Loucy (cell line): ENCODE measurements around the gene SHB.

Experiments
- H2AFZ ChIP-seq: fragments of 200-600 bp; sonication (generic); 2 replicates; pipeline ENCODE4 v1.6.0; 2016; ENCODE audit warnings: antibody characterized with exemption, mild to moderate bottlenecking, low read length, moderate library complexity
- H3F3A ChIP-seq: fragments of 200-600 bp; 2 replicates; pipeline ENCODE4 v1.6.0; 2016; ENCODE audit warnings: antibody characterized with exemption, low read depth, mild to moderate bottlenecking
- H3K27me3 ChIP-seq: fragments of 200-600 bp; sonication (generic); 2 replicates; pipeline ENCODE4 v1.6.1; 2014; ENCODE audit warnings: low read length, mild to moderate bottlenecking; ENCODE audit not compliant: insufficient read depth, poor library complexity, severe bottlenecking
- H3K36me3 ChIP-seq: fragments of 200-600 bp; sonication (generic); 2 replicates; pipeline ENCODE4 v1.6.1; 2016; ENCODE audit warnings: low read length; ENCODE audit not compliant: insufficient read depth
- H3K4me1 ChIP-seq: fragments of 200-600 bp; sonication (generic); 2 replicates; pipeline ENCODE4 v1.5.1; 2014; ENCODE audit warnings: low read length, mild to moderate bottlenecking; ENCODE audit not compliant: insufficient read depth, poor library complexity, severe bottlenecking
- H3K4me2 ChIP-seq: fragments of 200-600 bp; sonication (generic); 2 replicates; pipeline ENCODE4 v1.6.0; 2014; ENCODE audit warnings: antibody characterized with exemption, low read length, low read depth, mild to moderate bottlenecking; ENCODE audit not compliant: poor library complexity, severe bottlenecking
- H3K4me3 ChIP-seq: fragments of 200-600 bp; sonication (generic); 2 replicates; pipeline ENCODE4 v1.5.1; 2014; ENCODE audit warnings: low read length, mild to moderate bottlenecking, mixed read lengths; ENCODE audit not compliant: poor library complexity, severe bottlenecking
- H3K79me2 ChIP-seq: fragments of 200-600 bp; sonication (generic); 2 replicates; pipeline ENCODE4 v1.6.1; 2014; ENCODE audit warnings: low read length; ENCODE audit not compliant: insufficient read depth
- H3K9ac ChIP-seq: fragments of 200-600 bp; sonication (generic); 2 replicates; pipeline ENCODE4 v1.6.0; 2014; ENCODE audit warnings: mild to moderate bottlenecking, low read depth, low read length, moderate library complexity; ENCODE audit not compliant: poor library complexity, severe bottlenecking
- H3K9me2 ChIP-seq: fragments of 200-600 bp; sonication (generic); replicated peaks from 2 replicates; pipeline ENCODE4 v1.6.1; 2016; ENCODE audit warnings: low read depth, low read length, mixed read lengths
- H3K9me3 ChIP-seq: fragments of 200-600 bp; sonication (generic); 2 replicates; pipeline ENCODE4 v1.6.1; 2014; ENCODE audit warnings: mild to moderate bottlenecking, antibody characterized with exemption, low read length, low read depth; ENCODE audit not compliant: insufficient read depth
- H4K20me1 ChIP-seq: fragments of 200-600 bp; sonication (generic); 2 replicates; pipeline ENCODE4 v1.6.0; 2014; ENCODE audit warnings: antibody characterized with exemption, low read length, mild to moderate bottlenecking; ENCODE audit not compliant: insufficient read depth, poor library complexity, severe bottlenecking
- EZH2phosphoT487 ChIP-seq: fragments of 200-600 bp; IDR thresholded peaks from 2 replicates; pipeline ENCODE4 v1.6.1; 2018; ENCODE audit warnings: antibody characterized with exemption, mild to moderate bottlenecking, moderate library complexity, borderline replicate concordance
- TF ChIP-seq, protein P1 (sequence below): fragments of 200-600 bp; sonication (generic); conservative IDR thresholded peaks from 2 replicates; pipeline ENCODE4 v1.5.1; 2014; ENCODE audit warnings: mild to moderate bottlenecking, antibody characterized with exemption, low read length

The SHB gene

DNA sequence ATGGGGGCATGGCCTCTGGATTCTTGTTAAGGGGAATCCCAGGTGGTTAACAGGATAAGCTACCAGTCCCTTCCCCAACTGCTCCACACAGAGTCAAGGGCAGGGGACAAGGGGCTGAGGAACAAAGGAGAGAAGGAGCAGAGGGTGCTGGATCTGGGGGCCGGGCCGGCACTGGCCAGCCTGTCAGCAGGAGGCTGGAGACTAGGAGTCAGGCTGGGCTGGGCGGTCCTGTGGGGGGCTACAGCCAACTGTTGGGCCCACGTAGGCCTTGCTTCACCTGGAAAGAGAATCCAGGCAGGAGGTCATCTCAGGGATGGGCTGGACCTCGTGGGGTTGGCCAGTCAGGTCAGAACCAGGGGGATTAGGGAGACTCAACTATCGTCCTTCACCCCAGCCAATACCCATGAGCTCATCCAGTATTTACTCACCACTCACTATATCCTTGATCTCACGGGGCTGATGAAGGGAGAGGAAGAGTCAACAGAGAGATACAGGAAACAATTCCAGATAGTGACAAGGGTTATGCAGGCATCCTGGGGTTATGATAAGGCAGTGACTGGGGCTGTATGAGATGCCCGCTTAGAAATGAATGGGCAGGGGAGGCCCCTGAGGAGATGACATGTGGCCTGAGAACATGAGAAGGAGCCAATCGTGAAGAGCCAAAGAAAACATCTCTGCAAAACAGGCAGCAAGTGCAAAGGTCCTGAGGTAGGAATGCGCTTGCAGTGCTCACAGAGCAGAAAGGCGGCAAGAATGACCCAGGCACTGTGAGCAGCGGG, 117.2 kb downstream of the SHB start:
- H3K4me3 ChIP-seq = no peak overlapping the region
- no peaks in the 10 kb centered on the region for H4K20me1 ChIP-seq
- H3K27me3 ChIP-seq = no peaks in the 10 kb centered on the region
- no peaks in the 10 kb centered on the region for H3K9me2 ChIP-seq
- no peaks in the 10 kb centered on the region for H3F3A ChIP-seq
- H3K9me3 ChIP-seq = no peaks in the 10 kb centered on the region
- no peaks in the 10 kb centered on the region for H3K4me1 ChIP-seq
- no peak overlapping the region for H3K9ac ChIP-seq
- H2AFZ ChIP-seq = no peak overlapping the region
- TF ChIP-seq, protein P1, sequence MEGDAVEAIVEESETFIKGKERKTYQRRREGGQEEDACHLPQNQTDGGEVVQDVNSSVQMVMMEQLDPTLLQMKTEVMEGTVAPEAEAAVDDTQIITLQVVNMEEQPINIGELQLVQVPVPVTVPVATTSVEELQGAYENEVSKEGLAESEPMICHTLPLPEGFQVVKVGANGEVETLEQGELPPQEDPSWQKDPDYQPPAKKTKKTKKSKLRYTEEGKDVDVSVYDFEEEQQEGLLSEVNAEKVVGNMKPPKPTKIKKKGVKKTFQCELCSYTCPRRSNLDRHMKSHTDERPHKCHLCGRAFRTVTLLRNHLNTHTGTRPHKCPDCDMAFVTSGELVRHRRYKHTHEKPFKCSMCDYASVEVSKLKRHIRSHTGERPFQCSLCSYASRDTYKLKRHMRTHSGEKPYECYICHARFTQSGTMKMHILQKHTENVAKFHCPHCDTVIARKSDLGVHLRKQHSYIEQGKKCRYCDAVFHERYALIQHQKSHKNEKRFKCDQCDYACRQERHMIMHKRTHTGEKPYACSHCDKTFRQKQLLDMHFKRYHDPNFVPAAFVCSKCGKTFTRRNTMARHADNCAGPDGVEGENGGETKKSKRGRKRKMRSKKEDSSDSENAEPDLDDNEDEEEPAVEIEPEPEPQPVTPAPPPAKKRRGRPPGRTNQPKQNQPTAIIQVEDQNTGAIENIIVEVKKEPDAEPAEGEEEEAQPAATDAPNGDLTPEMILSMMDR = no peak
- no peak for TF ChIP-seq EZH2phosphoT487
- H3K79me2 ChIP-seq = no peaks in the 10 kb centered on the region
- H3K4me2 ChIP-seq = no peak overlapping the region
- no peaks in the 10 kb centered on the region for H3K36me3 ChIP-seq

DNA sequence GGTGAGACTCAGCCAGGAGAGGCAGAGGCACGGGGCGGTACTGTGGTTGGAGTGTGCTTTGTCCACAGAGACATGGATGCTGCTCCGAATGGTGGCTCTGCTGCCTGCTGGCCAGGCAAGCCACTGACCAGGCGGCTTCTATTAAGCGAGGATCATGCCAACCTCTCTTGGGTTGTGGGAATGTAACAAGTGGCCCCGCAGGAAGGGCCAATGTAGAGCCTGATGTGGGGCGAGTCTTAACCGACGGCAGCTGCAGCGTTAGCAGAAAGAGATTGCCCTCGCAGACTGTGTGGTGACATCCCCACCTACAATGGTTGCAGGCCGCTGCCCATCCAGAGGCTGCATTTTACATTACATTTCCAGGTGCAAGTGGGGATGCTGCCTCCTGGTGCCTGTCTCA, 118.5 kb downstream of the SHB start:
- Histone ChIP-seq H3K9me3 (no peaks in the 10 kb centered on the region), H3K79me2 (no peaks in the 10 kb centered on the region), H3K27me3 (no peaks in the 10 kb centered on the region), H3F3A (no peaks in the 10 kb centered on the region), H4K20me1 (no peaks in the 10 kb centered on the region), H3K9me2 (no peaks in the 10 kb centered on the region), H2AFZ (no peak overlapping the region), H3K36me3 (no peaks in the 10 kb centered on the region), H3K4me3 (no peak overlapping the region), H3K4me1 (no peaks in the 10 kb centered on the region), H3K9ac (no peak overlapping the region), H3K4me2 (no peak overlapping the region)
- TF ChIP-seq, protein P1 = no peak
- no peak for TF ChIP-seq EZH2phosphoT487

DNA sequence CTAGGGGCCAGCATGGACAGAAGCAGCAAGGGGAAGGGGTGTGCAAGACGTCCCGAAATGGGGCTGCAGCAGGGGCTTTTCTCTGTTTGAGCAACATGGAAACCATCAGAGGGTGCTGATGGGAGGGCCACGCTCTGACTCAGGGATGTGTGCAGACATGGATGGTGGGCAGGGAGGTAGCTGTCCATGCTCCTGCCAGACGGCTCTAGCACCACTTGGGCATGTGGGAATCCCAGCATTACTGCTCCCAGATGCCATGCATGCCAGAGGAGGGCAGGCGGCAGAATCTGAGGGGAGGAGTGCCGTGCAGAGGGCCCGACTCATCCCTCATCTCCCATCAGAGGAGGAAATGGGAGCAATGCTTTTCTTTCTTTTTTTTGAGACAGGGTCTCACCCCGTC, 119.5 kb downstream of the SHB start:
- Histone ChIP-seq H2AFZ (no peak overlapping the region), H4K20me1 (no peaks in the 10 kb centered on the region), H3K9me2 (no peaks in the 10 kb centered on the region), H3F3A (no peaks in the 10 kb centered on the region), H3K4me1 (no peaks in the 10 kb centered on the region), H3K9ac (no peak overlapping the region), H3K36me3 (no peaks in the 10 kb centered on the region), H3K79me2 (no peaks in the 10 kb centered on the region), H3K4me2 (no peak overlapping the region), H3K4me3 (no peak overlapping the region), H3K27me3 (no peaks in the 10 kb centered on the region), H3K9me3 (no peaks in the 10 kb centered on the region)
- TF ChIP-seq EZH2phosphoT487 = no peak
- TF ChIP-seq, protein P1 = no peak
